GM12875 (cell line): Measurements from ENCODE around the gene ERN1.

Source experiments
- H3K4me3 ChIP-seq: one replicate; pipeline ENCODE4 v1.5.1; 2011; ENCODE audit warnings: low read depth, low read length, control low read depth
- TF ChIP-seq, protein P1 (sequence below): IDR thresholded peaks from 2 replicates; pipeline ENCODE4 v1.5.1; 2011; ENCODE audit warnings: low read depth, mild to moderate bottlenecking, control low read depth, inconsistent platforms, low read length, moderate library complexity, borderline replicate concordance; ENCODE audit not compliant: insufficient read depth

Gene ERN1

DNA sequence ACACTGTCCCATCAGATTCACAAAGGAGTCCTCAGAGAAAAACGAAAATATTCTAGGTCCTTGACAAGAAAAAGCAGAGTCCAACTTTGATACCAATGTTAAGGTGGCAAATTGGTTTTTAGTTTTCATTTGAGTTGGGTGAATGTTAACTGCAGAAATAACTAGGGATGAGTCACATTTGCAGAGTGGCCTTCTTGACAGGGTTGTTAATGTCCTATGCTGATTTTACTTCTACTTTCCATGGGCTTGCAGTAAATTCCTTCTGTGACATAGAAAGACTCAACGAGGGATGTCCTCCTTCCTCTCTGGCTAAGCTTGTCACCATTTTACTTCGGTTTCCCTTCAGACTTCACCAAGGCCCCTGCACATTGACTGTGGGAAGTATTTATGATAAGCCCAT is 62.3 kb downstream of the ERN1 start:
- no peak overlapping the region for H3K4me3 ChIP-seq
- TF ChIP-seq, protein P1, sequence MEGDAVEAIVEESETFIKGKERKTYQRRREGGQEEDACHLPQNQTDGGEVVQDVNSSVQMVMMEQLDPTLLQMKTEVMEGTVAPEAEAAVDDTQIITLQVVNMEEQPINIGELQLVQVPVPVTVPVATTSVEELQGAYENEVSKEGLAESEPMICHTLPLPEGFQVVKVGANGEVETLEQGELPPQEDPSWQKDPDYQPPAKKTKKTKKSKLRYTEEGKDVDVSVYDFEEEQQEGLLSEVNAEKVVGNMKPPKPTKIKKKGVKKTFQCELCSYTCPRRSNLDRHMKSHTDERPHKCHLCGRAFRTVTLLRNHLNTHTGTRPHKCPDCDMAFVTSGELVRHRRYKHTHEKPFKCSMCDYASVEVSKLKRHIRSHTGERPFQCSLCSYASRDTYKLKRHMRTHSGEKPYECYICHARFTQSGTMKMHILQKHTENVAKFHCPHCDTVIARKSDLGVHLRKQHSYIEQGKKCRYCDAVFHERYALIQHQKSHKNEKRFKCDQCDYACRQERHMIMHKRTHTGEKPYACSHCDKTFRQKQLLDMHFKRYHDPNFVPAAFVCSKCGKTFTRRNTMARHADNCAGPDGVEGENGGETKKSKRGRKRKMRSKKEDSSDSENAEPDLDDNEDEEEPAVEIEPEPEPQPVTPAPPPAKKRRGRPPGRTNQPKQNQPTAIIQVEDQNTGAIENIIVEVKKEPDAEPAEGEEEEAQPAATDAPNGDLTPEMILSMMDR: no peak

DNA sequence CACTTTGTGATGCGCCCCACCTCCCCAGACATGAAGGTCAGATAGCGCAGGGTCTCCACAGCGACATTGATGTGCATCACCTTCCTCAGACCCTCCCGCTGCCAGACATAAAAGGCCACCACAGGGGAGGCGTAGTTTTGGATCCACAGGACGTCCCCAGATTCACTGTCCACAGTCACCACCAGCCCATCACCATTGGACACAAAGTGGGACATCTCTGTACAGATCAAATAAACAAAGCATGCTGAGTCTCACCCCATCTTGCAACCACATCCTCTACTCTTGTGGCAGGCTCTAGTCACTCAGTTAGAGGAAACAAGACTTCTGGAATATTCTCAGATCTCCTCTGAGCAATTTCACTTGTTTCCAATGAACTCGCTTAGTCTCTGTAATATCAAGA is 63.2 kb downstream of the ERN1 start:
- no peak overlapping the region for H3K4me3 ChIP-seq
- TF ChIP-seq, protein P1: no peak

DNA sequence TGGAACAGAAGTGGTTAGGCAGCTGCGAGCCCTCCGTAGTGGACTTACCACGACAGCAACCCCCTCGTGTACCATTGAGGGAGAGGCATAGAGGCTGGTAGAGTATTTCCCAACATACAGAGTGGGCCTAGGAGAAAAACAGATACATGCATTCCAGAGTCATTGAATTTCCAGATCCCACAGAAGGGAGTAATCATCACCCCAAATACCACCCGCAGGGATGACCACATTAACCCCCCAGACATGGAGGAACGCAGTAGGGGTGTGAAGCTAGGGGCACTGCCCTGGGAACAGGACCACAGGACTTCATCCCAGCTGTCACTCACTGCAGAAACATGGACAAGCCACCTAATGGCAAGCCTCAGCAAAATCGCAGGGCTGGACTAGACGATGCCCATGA is 64.8 kb downstream of the ERN1 start:
- TF ChIP-seq, protein P1: no peak
- no peak overlapping the region for H3K4me3 ChIP-seq

DNA sequence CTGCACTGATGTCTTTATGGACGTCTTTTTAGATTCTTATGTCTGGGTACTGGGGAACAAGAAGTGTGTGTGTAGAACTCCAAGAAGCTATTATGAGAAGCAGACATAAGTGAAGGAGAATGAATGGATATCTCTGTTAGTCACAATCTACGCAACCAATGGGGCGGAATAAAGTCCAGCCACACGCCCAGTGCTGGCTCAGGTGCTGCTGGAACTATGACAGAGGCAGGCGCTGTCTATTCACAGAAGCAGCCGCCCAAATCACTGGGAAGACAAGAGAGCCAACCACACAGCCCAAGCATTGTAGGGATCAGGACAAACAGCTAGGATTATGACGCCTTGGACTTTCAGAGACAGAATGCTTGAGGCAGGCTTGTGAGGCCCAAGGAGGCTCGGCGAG is 65.6 kb downstream of the ERN1 start:
- TF ChIP-seq, protein P1: no peak
- no peak overlapping the region for H3K4me3 ChIP-seq

DNA sequence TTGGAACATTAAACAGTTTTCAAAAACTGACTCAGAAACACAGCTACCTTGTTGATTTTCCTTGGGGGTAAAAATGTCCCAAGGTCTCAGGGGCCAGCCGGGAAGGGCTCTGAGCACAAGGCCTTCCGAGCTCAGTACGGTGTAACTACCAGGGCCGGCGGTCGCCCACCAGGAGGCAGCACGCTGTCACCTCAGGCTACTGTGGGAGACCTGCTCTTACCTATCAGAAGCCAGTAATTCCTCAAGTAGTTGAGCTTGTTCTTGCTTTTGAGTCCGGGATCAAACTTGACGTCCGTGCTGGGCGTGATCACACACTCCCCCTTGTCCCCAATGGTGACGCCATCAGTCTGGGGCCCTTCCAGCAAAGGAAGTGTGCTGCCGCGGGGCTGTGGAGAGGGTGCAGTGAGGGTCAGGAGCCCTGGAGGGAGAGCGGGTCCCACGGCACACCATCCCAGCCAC is 66.1 kb downstream of the ERN1 start:
- TF ChIP-seq, protein P1: peak; percentile 66
- no peak overlapping the region for H3K4me3 ChIP-seq

DNA sequence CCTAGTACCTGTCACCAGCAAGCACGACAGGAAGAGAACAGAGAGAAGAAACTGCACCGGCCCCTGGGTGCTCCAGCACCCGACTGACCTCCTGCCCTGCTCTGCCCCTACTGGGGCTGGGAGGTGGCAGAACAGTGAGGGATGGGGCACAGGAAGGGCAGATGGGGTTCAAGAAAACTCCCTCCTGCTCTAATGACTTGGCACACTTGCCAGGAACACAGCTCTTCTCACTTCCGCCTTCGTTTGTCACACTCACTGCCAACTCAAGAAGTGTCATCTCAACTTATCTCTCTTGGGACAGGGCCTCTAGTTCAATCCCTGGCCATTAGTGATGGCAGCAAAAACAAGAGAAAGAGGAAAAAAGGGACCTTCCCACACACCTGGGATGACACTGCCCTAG is 66.9 kb downstream of the ERN1 start:
- no peak overlapping the region for H3K4me3 ChIP-seq
- TF ChIP-seq, protein P1: no peak

DNA sequence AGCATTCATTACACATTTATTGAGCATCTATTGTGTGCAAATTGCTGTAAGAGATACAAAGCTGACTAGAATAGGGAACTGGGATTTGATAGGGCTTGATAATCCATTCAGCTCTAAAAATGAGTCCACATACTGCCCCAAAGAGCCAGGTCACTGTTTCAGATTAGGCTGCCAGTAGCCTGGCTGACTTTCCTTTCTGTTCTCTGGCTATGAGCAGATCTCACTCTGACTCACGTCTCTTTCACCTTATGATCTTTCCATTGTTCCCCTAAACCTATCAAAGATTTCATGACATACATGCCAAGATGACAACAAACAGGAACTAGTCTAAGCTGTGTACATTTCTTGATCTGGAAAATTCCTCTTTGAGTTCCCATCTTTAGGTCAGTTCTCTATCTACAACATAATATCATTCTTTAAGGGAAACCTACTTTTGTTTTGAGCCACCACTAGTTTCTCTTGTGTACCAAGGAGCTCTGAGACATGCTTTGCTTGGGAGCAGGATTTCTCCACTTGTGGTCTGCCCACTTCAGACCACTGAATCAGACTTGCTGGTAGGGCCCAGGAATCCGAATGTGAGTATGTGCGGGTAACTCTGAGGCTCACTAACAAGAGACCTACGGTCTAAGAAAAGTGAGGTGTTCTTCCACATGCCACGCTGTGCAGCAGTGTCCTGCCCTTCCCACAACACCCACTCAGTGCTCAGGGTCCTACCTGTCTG is 68.6 kb downstream of the ERN1 start:
- H3K4me3 ChIP-seq: no peak overlapping the region
- TF ChIP-seq, protein P1: no peak
